Ishikawa (cell line): ENCODE data around the gene FSD1L.

ENCODE experiments used
- CEBPB ChIP-seq: IDR thresholded peaks from 2 replicates; pipeline ENCODE4 v1.6.1; 2012
- CREB1 ChIP-seq: IDR thresholded peaks from 2 replicates; pipeline ENCODE4 v1.6.1; 2012; ENCODE audit warnings: low read depth
- EP300 ChIP-seq: IDR thresholded peaks from 2 replicates; pipeline ENCODE4 v1.6.1; 2012; ENCODE audit warnings: borderline replicate concordance
- FOXM1 ChIP-seq: IDR thresholded peaks from 2 replicates; pipeline ENCODE4 v1.6.1; 2012; ENCODE audit warnings: low read depth, borderline replicate concordance
- RAD21 ChIP-seq: IDR thresholded peaks from 2 replicates; pipeline ENCODE4 v1.6.1; 2012; ENCODE audit warnings: low read depth
- TAF1 ChIP-seq: IDR thresholded peaks from 2 replicates; pipeline ENCODE4 v1.6.1; 2012; ENCODE audit warnings: low read depth, mild to moderate bottlenecking
- TCF12 ChIP-seq: IDR thresholded peaks from 2 replicates; pipeline ENCODE4 v1.6.1; 2012; ENCODE audit warnings: low read depth
- TEAD4 ChIP-seq: IDR thresholded peaks from 2 replicates; pipeline ENCODE4 v1.6.1; 2012
- YY1 ChIP-seq: IDR thresholded peaks from 2 replicates; pipeline ENCODE4 v1.6.1; 2012; ENCODE audit warnings: low read depth
- ZBTB7A ChIP-seq: IDR thresholded peaks from 2 replicates; pipeline ENCODE4 v1.6.1; 2012; ENCODE audit warnings: low read depth
- TF ChIP-seq, protein P1 (sequence below): IDR thresholded peaks from 2 replicates; pipeline ENCODE4 v1.6.1; 2012
- TF ChIP-seq, protein P2 (sequence below): IDR thresholded peaks from 2 replicates; pipeline ENCODE4 v1.6.1; 2012; ENCODE audit warnings: low read depth, mild to moderate bottlenecking

DNA sequence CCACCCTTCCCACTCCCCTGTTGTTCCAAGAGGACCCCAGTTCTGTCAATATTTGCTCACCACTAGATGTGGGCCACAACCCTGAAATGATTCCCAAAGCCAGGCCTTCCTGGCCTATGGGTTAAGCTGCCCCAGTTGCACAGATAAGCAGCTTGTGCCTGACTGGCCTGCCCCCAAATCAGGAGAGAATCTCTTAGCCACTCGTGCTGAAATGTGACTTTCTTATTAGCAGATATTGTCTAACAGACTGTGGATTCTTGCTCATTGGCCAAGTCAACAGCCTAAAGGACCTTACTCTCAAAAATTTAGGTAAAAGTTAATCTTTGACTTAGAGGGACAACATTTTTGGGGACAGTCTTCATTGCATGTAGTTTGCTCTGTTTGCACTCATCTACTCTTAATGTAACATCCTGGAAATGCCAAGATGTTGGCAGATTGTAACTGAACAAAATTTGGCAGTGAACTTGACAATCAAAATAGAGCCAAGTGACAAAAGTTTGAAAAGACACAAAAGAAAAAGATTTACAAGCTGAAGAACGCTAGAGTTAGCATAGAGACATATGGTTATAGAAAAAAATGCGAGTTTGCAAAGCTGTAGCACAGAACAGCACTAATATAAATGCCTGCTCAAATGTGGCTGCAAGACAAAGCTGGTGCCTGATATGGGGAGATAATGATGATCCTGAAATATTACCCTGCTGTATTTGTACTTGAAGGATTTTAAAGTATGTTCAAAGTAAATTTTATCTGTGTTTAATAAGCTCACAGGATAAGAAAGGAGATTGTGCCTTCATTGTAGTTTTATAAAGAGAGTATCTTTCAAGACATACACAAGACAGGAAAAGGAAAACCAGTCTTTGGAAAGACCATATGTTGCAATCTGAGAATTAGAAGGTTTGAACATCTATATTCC is 29.0 kb upstream of the FSD1L start:
- TF ChIP-seq EP300 (no peak), ZBTB7A (no peak), TCF12 (no peak), CREB1 (no peak), CEBPB (no peak), FOXM1 (no peak), YY1 (no peak), TEAD4 (no peak), TAF1 (no peak), RAD21 (no peak)
- TF ChIP-seq, protein P1, sequence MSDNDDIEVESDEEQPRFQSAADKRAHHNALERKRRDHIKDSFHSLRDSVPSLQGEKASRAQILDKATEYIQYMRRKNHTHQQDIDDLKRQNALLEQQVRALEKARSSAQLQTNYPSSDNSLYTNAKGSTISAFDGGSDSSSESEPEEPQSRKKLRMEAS = no peak
- TF ChIP-seq, protein P2, sequence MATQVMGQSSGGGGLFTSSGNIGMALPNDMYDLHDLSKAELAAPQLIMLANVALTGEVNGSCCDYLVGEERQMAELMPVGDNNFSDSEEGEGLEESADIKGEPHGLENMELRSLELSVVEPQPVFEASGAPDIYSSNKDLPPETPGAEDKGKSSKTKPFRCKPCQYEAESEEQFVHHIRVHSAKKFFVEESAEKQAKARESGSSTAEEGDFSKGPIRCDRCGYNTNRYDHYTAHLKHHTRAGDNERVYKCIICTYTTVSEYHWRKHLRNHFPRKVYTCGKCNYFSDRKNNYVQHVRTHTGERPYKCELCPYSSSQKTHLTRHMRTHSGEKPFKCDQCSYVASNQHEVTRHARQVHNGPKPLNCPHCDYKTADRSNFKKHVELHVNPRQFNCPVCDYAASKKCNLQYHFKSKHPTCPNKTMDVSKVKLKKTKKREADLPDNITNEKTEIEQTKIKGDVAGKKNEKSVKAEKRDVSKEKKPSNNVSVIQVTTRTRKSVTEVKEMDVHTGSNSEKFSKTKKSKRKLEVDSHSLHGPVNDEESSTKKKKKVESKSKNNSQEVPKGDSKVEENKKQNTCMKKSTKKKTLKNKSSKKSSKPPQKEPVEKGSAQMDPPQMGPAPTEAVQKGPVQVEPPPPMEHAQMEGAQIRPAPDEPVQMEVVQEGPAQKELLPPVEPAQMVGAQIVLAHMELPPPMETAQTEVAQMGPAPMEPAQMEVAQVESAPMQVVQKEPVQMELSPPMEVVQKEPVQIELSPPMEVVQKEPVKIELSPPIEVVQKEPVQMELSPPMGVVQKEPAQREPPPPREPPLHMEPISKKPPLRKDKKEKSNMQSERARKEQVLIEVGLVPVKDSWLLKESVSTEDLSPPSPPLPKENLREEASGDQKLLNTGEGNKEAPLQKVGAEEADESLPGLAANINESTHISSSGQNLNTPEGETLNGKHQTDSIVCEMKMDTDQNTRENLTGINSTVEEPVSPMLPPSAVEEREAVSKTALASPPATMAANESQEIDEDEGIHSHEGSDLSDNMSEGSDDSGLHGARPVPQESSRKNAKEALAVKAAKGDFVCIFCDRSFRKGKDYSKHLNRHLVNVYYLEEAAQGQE = no peak
